Thyroid gland (tissue), 4 donors: ENCODE results near the gene TCEAL3. TPM values are rescaled to one million over a fixed set of nuclear protein-coding genes. Genes with fewer than 3 reads are reported as not detected.
A peak's percentile ranks its signal among the peaks of the same experiment; 100 is the strongest.
"Not testable (repeated sequence)": the region's sequence is repeated elsewhere in the genome, so short reads cannot be mapped to it uniquely, and the experiment has no call there.

ENCODE experiments used
- DNase-seq, 2 donors: peaks; one replicate each; pipeline ENCODE4 v3.0.0-alpha.2; 2019
- H3K27ac ChIP-seq, 3 donors: fragments of 200-600 bp; sonication (generic); 1 replicate in 2 of 3; 2 replicates in 1 of 3; pipeline ENCODE4 v1.5.1; 2016 to 2019; ENCODE audit warnings: mild to moderate bottlenecking in 1 of 3, moderate library complexity in 1 of 3
- H3K27me3 ChIP-seq: fragments of 200-600 bp; sonication (generic); one replicate; pipeline ENCODE4 v1.5.1; 2019
- H3K36me3 ChIP-seq, 2 donors: fragments of 200-600 bp; sonication (generic); one replicate each; pipeline ENCODE4 v1.5.1; 2016 to 2019
- H3K4me1 ChIP-seq, 2 donors: fragments of 200-600 bp; sonication (generic); one replicate each; pipeline ENCODE4 v1.5.1; 2017 to 2019
- H3K4me3 ChIP-seq, 3 donors: fragments of 200-600 bp; sonication (generic); replicated peaks in 1 of 3; 1 replicate in 2 of 3; 2 replicates in 1 of 3; pipeline ENCODE4 v1.5.1; 2016; ENCODE audit warnings: mild to moderate bottlenecking in 1 of 3
- H3K9me3 ChIP-seq: fragments of 200-600 bp; sonication (generic); one replicate; pipeline ENCODE4 v1.5.1; 2017
- CTCF ChIP-seq, 6 experiments: fragments of 200-600 bp in 3 of 6; fragments of 450-650 bp in 3 of 6; sonication (generic) in 3 of 6; IDR thresholded peaks; one replicate each; pipeline ENCODE4 v1.5.1; 2016 to 2019; ENCODE audit warnings: antibody characterized with exemption in 6 of 6, mild to moderate bottlenecking in 2 of 6, inconsistent platforms in 1 of 6, moderate library complexity in 1 of 6
- POLR2A ChIP-seq, 2 donors: fragments of 450-650 bp; IDR thresholded peaks; one replicate each; pipeline ENCODE4 v1.6.1; 2017; ENCODE audit warnings: antibody characterized with exemption in 2 of 2, mild to moderate bottlenecking in 2 of 2, moderate library complexity in 1 of 2
- WGBS, 2 donors: methylation state at CpG; one replicate each; pipeline ENCODE4 v1.1.5; 2017; 5-methylcytosine and 5-hydroxymethylcytosine counted together
- intact Hi-C: fragments of 100-400 bp; cut with DNase I; formaldehyde crosslinking; loops from one replicate; pipeline ENCODE4 v1.15.1; 2023
- total RNA-seq, 4 donors: library from RNA; depleted of rRNA; stranded (reverse); fragments of >200 nt; gene quantifications; one replicate each; pipeline ENCODE4 v1.2.3, GENCODE V29; 2016

Gene TCEAL3
- total RNA-seq, 4 donors from 2014 or later = 38.1 to 61.1 (median 43.7) TPM

- no peak for DNase-seq
- no peak for TF ChIP-seq POLR2A (IDR thresholded peaks at IDR 0.05)
- no peak for TF ChIP-seq CTCF (IDR thresholded peaks at IDR 0.05)
- 97 to 100% methylated on average over 1 to 5 of the region's 5 CpGs for WGBS, 2 donors
- H3K36me3 ChIP-seq = no peaks in the 10 kb centered on the region
- H3K4me1 ChIP-seq = peaks cover 0 to 3% of the 10 kb centered on the region in 2 donors
- H3K4me3 ChIP-seq = no peak overlapping the region
- intact Hi-C loops = no loop called here
- H3K9me3 ChIP-seq = no peaks in the 10 kb centered on the region
- no peak overlapping the region for H3K27ac ChIP-seq
- no peaks in the 10 kb centered on the region for H3K27me3 ChIP-seq
Observed at GRCh38 chrX:103631145-103631544, 23.4 kb downstream of the TCEAL3 start.

GRCh38 chrX:103635436-103635835, 27.7 kb downstream of the TCEAL3 start:
- Histone ChIP-seq H3K9me3 (no peaks in the 10 kb centered on the region), H3K27me3 (no peaks in the 10 kb centered on the region), H3K36me3 (no peaks in the 10 kb centered on the region), H3K4me3 (no peak overlapping the region), H3K27ac (no peak overlapping the region), H3K4me1 (peaks cover 0 to under 1% of the 10 kb centered on the region in 2 donors)
- intact Hi-C loops = no loop called here
- no peak for DNase-seq
- 81 to 90% methylated on average over 2 of the region's 2 CpGs for WGBS, 2 donors
- TF ChIP-seq POLR2A (IDR thresholded peaks at IDR 0.05) = no peak
- no peak for TF ChIP-seq CTCF (IDR thresholded peaks at IDR 0.05)

- H3K4me1 ChIP-seq = no peaks in the 10 kb centered on the region
- H3K36me3 ChIP-seq = no peaks in the 10 kb centered on the region
- intact Hi-C loops = no loop called here
- DNase-seq = no peak
- H3K4me3 ChIP-seq = no peak overlapping the region
- no peaks in the 10 kb centered on the region for H3K27me3 ChIP-seq
- TF ChIP-seq CTCF (IDR thresholded peaks at IDR 0.05) = no peak
- TF ChIP-seq POLR2A (IDR thresholded peaks at IDR 0.05) = no peak
- 77 to 93% methylated on average over 2 of the region's 2 CpGs for WGBS, 2 donors
- H3K27ac ChIP-seq = no peak overlapping the region
- no peaks in the 10 kb centered on the region for H3K9me3 ChIP-seq
Observed at GRCh38 chrX:103637604-103638338, 30.0 kb downstream of the TCEAL3 start.

- H3K4me3 ChIP-seq = not testable (repeated sequence)
Observed at GRCh38 chrX:103638479-103639346, 30.9 kb downstream of the TCEAL3 start.

GRCh38 chrX:103640401-103641155, 32.8 kb downstream of the TCEAL3 start:
- WGBS, 2 donors = 42 to 55% methylated on average over 4 of the region's 4 CpGs
- TF ChIP-seq CTCF (IDR thresholded peaks at IDR 0.05) (no peak), POLR2A (IDR thresholded peaks at IDR 0.05) (no peak)
- Histone ChIP-seq H3K4me1 (no peaks in the 10 kb centered on the region), H3K36me3 (no peaks in the 10 kb centered on the region), H3K27ac (peak overlapping the region; percentile 37 to 50 (median 50)), H3K27me3 (no peaks in the 10 kb centered on the region), H3K9me3 (no peaks in the 10 kb centered on the region), H3K4me3 (no peak overlapping the region)
- intact Hi-C loops = no loop called here
- peak; percentile 59 to 62 for DNase-seq

More at GRCh38 chrX:103638479-103639346, 30.9 kb downstream of the TCEAL3 start:
- H3K9me3 ChIP-seq, H3K27me3 ChIP-seq, H3K27ac ChIP-seq, H3K36me3 ChIP-seq, intact Hi-C loops, H3K4me1 ChIP-seq: not testable (repeated sequence)
- WGBS, 2 donors = 60 to 64% methylated on average over 3 to 4 of the region's 6 CpGs
- peak; percentile 11 to 20 for DNase-seq
